ENCODE measurements around the gene CSMD2. TPM values are rescaled to one million over a fixed set of nuclear protein-coding genes. Genes with fewer than 3 reads are reported as not detected.

CSMD2 gene
- total RNA-seq, 1 experiment from 2014 or later = 0.22 TPM

DNA sequence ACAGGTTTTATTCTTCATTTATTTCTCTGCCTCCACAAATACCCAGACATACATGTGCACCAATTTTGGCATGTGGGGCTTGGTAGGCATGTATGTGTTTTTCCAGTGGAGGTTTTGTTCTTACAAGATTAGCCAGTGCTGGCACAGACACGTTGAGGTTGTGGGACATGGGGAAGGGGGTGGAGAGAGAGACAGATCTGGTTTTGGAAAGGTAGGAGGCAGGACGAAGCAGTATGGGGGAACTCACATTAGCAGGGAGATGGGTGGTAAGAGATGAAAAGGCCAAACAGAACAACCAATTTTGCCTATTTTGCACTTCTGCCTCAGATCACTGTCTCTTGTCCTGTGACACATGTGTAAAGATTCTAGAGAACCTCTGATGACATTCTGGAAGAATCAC, 467.2 kb downstream of the CSMD2 start:
- no peaks in the 10 kb centered on the region for H4K20me1 ChIP-seq (ENCODE audit: insufficient read depth)
- H2AFZ ChIP-seq (ENCODE audit: low read depth, low read length, poor library complexity, severe bottlenecking) = no peak overlapping the region
- no peak for DNase-seq (ENCODE audit: low read depth, low spot score)
- ATAC-seq = no peak
- peaks cover 63% of the 10 kb centered on the region for H3K27me3 ChIP-seq (ENCODE audit: insufficient read depth, low read length)
- H3K36me3 ChIP-seq (ENCODE audit: control insufficient read depth in 1 of 2, insufficient read depth in 2 of 2, low read length in 2 of 2) = no peaks in the 10 kb centered on the region
- no peak overlapping the region for H3K4me3 ChIP-seq (replicated peaks in 1 of 2; ENCODE audit: low read depth in 1 of 2, low read length in 2 of 2)
- H3K9me3 ChIP-seq (ENCODE audit: control insufficient read depth in 1 of 2, insufficient read depth in 1 of 2, low read depth in 1 of 2, low read length in 2 of 2) = no peaks in the 10 kb centered on the region
- H3K27ac ChIP-seq (ENCODE audit: low read depth, low read length) = no peak overlapping the region
- no peak overlapping the region for H3K9ac ChIP-seq (ENCODE audit: low read length)
- ChIA-PET CTCF (no interaction called here), RAD21 (ENCODE audit: low non-redundant PET in 1 of 2, low total read pairs in 2 of 2, uncharacterized antibody in 2 of 2, unreplicated experiment in 2 of 2) (no interaction called here), POLR2A (no interaction called here)
- no TSS peak for BruUV-seq (replicated peaks)
- H3K4me2 ChIP-seq (ENCODE audit: low read length) = no peak overlapping the region
- H3K79me2 ChIP-seq (ENCODE audit: insufficient read depth, low read length) = no peaks in the 10 kb centered on the region
- intact Hi-C loops (cut with micrococcal nuclease) = no loop called here
- no peaks in the 10 kb centered on the region for H3K4me1 ChIP-seq (ENCODE audit: control insufficient read depth in 1 of 2, insufficient read depth in 2 of 2, low read length in 2 of 2)
- no peaks in the 10 kb centered on the region for H3K9me2 ChIP-seq (ENCODE audit: insufficient read depth)
- TF ChIP-seq CTCF (IDR thresholded peaks at IDR 0.05 in 2 of 3, conservative IDR thresholded peaks at IDR 0.05 in 1 of 3; ENCODE audit: borderline replicate concordance in 1 of 3, insufficient read depth in 1 of 3, low read depth in 2 of 3, low read length in 2 of 3) (no peak), MAX (IDR thresholded peaks at IDR 0.05) (no peak)

GRCh38 chr1:33696962-33697361, 468.1 kb downstream of the CSMD2 start:
- Histone ChIP-seq H3K9me2 (ENCODE audit: insufficient read depth) (no peaks in the 10 kb centered on the region), H3K27ac (ENCODE audit: low read depth, low read length) (no peak overlapping the region), H3K9me3 (ENCODE audit: control insufficient read depth in 1 of 2, insufficient read depth in 1 of 2, low read depth in 1 of 2, low read length in 2 of 2) (no peaks in the 10 kb centered on the region), H3K27me3 (ENCODE audit: insufficient read depth, low read length) (peaks cover 72% of the 10 kb centered on the region), H2AFZ (ENCODE audit: low read depth, low read length, poor library complexity, severe bottlenecking) (no peak overlapping the region), H3K4me3 (replicated peaks in 1 of 2; ENCODE audit: low read depth in 1 of 2, low read length in 2 of 2) (no peak overlapping the region), H3K4me1 (ENCODE audit: control insufficient read depth in 1 of 2, insufficient read depth in 2 of 2, low read length in 2 of 2) (no peaks in the 10 kb centered on the region), H3K36me3 (ENCODE audit: control insufficient read depth in 1 of 2, insufficient read depth in 2 of 2, low read length in 2 of 2) (no peaks in the 10 kb centered on the region), H3K4me2 (ENCODE audit: low read length) (no peak overlapping the region), H3K9ac (ENCODE audit: low read length) (no peak overlapping the region), H4K20me1 (ENCODE audit: insufficient read depth) (no peaks in the 10 kb centered on the region), H3K79me2 (ENCODE audit: insufficient read depth, low read length) (no peaks in the 10 kb centered on the region)
- intact Hi-C loops (cut with micrococcal nuclease) = no loop called here
- no peak for ATAC-seq
- no peak for TF ChIP-seq ELF1 (IDR thresholded peaks at IDR 0.05; ENCODE audit: borderline replicate concordance, low read depth)
- TF ChIP-seq MAX (IDR thresholded peaks at IDR 0.05) = no peak
- TF ChIP-seq FOSL1 (IDR thresholded peaks at IDR 0.05; ENCODE audit: low read depth) = no peak
- TF ChIP-seq, protein P1, sequence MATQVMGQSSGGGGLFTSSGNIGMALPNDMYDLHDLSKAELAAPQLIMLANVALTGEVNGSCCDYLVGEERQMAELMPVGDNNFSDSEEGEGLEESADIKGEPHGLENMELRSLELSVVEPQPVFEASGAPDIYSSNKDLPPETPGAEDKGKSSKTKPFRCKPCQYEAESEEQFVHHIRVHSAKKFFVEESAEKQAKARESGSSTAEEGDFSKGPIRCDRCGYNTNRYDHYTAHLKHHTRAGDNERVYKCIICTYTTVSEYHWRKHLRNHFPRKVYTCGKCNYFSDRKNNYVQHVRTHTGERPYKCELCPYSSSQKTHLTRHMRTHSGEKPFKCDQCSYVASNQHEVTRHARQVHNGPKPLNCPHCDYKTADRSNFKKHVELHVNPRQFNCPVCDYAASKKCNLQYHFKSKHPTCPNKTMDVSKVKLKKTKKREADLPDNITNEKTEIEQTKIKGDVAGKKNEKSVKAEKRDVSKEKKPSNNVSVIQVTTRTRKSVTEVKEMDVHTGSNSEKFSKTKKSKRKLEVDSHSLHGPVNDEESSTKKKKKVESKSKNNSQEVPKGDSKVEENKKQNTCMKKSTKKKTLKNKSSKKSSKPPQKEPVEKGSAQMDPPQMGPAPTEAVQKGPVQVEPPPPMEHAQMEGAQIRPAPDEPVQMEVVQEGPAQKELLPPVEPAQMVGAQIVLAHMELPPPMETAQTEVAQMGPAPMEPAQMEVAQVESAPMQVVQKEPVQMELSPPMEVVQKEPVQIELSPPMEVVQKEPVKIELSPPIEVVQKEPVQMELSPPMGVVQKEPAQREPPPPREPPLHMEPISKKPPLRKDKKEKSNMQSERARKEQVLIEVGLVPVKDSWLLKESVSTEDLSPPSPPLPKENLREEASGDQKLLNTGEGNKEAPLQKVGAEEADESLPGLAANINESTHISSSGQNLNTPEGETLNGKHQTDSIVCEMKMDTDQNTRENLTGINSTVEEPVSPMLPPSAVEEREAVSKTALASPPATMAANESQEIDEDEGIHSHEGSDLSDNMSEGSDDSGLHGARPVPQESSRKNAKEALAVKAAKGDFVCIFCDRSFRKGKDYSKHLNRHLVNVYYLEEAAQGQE (IDR thresholded peaks at IDR 0.05; ENCODE audit: low read depth) = no peak
- TF ChIP-seq ZNF274 (IDR thresholded peaks at IDR 0.05; ENCODE audit: low read depth, low read length) = no peak
- TF ChIP-seq EGR1 (IDR thresholded peaks at IDR 0.05; ENCODE audit: low read depth) = no peak
- ChIA-PET CTCF (no interaction called here), POLR2A (no interaction called here), RAD21 (ENCODE audit: low non-redundant PET in 1 of 2, low total read pairs in 2 of 2, uncharacterized antibody in 2 of 2, unreplicated experiment in 2 of 2) (no interaction called here)
- BruUV-seq (replicated peaks) = no TSS peak
- DNase-seq (ENCODE audit: low read depth, low spot score) = no peak
